ENCODE data around the gene EXOC8. TPM values are rescaled to one million over a fixed set of nuclear protein-coding genes. Genes with fewer than 3 reads are reported as not detected.
A peak's percentile ranks its signal among the peaks of the same experiment; 100 is the strongest.

EXOC8 gene
- total RNA-seq, 1 donor from 2014 or later, result 13.1 TPM

GRCh38 chr1:231359113-231359512 lies 21.5 kb upstream of the EXOC8 start:
- Mint-ChIP-seq H3K27me3 (no peaks in the 10 kb centered on the region), H3K4me3 (no peak overlapping the region), H3K9me3 (no peaks in the 10 kb centered on the region), H3K36me3 (peaks cover 10% of the 10 kb centered on the region), H3K27ac (no peak overlapping the region), H3K4me1 (ENCODE audit: unreplicated experiment) (peaks cover 7% of the 10 kb centered on the region)
- no peak for DNase-seq (ENCODE audit: extremely low spot score, unreplicated experiment)
- TF ChIP-seq, protein P1, sequence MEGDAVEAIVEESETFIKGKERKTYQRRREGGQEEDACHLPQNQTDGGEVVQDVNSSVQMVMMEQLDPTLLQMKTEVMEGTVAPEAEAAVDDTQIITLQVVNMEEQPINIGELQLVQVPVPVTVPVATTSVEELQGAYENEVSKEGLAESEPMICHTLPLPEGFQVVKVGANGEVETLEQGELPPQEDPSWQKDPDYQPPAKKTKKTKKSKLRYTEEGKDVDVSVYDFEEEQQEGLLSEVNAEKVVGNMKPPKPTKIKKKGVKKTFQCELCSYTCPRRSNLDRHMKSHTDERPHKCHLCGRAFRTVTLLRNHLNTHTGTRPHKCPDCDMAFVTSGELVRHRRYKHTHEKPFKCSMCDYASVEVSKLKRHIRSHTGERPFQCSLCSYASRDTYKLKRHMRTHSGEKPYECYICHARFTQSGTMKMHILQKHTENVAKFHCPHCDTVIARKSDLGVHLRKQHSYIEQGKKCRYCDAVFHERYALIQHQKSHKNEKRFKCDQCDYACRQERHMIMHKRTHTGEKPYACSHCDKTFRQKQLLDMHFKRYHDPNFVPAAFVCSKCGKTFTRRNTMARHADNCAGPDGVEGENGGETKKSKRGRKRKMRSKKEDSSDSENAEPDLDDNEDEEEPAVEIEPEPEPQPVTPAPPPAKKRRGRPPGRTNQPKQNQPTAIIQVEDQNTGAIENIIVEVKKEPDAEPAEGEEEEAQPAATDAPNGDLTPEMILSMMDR (conservative IDR thresholded peaks at IDR 0.05), result no peak

DNA sequence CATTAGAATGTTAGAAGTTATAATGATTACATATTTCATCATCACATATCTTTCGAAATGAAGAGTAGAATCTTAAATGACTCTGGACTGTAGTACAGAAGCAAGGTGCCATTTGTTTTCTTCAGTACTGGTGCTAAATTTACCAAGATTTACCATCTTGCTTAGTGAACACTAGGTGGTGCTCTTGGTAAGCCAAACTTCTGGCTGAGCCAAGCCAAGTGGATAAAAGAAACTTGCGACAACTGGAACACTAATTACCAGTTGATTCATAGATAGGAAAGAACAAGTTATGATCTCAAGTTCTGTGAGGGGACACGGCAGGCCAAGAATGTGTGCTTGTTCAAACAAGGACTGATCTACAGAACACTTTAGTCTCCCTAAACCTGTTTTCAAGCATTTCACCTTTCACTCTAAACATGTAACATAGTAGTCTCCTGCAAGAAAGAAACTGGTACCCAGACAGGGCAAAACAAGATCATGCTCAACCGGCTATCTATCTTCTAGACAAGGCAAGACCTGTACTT lies 20.2 kb upstream of the EXOC8 start:
- Mint-ChIP-seq H3K4me3 (no peak overlapping the region), H3K36me3 (peaks cover 10% of the 10 kb centered on the region), H3K27me3 (no peaks in the 10 kb centered on the region), H3K27ac (peak overlapping the region; percentile 14), H3K9me3 (no peaks in the 10 kb centered on the region), H3K4me1 (ENCODE audit: unreplicated experiment) (peaks cover 7% of the 10 kb centered on the region)
- no peak for DNase-seq (ENCODE audit: extremely low spot score, unreplicated experiment)
- TF ChIP-seq, protein P1 (conservative IDR thresholded peaks at IDR 0.05), result peak; percentile 91

DNA sequence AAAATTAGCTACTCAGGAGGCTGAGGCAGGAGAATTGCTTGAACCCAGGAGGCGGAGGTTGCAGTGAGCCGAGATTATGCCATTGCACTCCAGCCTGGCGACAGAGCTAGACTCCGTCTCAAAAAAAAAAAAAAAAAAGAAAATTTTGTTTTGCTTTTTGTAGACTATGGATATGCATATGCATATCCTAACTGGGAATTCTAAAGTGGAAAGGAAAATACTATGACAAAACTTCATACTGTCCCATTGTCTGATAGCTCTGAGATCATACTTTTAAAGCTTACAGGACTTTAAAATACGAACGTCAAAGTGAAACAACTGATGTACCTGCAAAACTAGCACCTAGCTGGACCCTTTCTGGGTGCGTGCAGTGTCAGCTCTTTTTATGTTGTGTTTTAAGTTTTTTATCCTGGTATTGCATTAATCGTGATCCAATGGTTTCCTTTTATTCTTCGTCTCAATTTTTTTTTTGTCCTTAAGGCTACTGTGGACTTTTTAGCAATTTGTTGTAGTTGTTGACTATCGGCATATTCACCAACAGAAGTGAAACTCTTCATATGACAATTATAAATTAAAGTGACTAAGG lies 19.6 kb upstream of the EXOC8 start:
- H3K36me3 Mint-ChIP-seq, result peaks cover 10% of the 10 kb centered on the region
- H3K27me3 Mint-ChIP-seq, result no peaks in the 10 kb centered on the region
- H3K4me3 Mint-ChIP-seq, result no peak overlapping the region
- no peak for DNase-seq (ENCODE audit: extremely low spot score, unreplicated experiment)
- H3K27ac Mint-ChIP-seq, result peak overlapping the region; percentile 14
- H3K9me3 Mint-ChIP-seq, result no peaks in the 10 kb centered on the region
- TF ChIP-seq, protein P1 (conservative IDR thresholded peaks at IDR 0.05), result no peak
- peaks cover 7% of the 10 kb centered on the region for H3K4me1 Mint-ChIP-seq (ENCODE audit: unreplicated experiment)

DNA sequence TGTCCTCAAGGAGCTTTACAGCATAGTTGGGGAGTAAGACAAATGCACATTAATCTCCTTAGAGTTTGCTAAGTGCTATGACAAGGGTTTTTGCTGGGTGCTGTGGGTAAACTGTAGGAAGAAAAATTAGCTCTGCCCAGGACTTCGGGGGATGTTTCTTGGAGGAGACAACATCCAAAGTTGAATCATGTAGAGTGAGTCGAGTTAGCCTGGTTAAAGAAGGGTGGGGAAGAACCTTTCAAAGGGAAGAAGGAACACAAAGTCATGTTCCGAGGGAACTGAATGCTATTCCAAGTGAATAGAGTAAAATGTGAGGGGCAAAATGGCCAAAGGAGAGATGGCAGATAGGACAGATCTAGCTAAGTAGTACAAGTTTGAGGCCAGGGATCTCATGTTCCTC lies 17.5 kb upstream of the EXOC8 start:
- H3K27ac Mint-ChIP-seq, result no peak overlapping the region
- DNase-seq (ENCODE audit: extremely low spot score, unreplicated experiment), result no peak

GRCh38 chr1:231354330-231355020 lies 16.8 kb upstream of the EXOC8 start:
- TF ChIP-seq, protein P1 (conservative IDR thresholded peaks at IDR 0.05), result no peak
- Mint-ChIP-seq H3K27me3 (no peaks in the 10 kb centered on the region), H3K36me3 (peaks cover 7% of the 10 kb centered on the region), H3K27ac (no peak overlapping the region), H3K9me3 (no peaks in the 10 kb centered on the region), H3K4me3 (no peak overlapping the region), H3K4me1 (ENCODE audit: unreplicated experiment) (peaks cover 7% of the 10 kb centered on the region)
- no peak for DNase-seq (ENCODE audit: extremely low spot score, unreplicated experiment)

More for the DNA sequence above, 17.5 kb upstream of the EXOC8 start:
- Mint-ChIP-seq H3K9me3 (no peaks in the 10 kb centered on the region), H3K36me3 (peaks cover 7% of the 10 kb centered on the region), H3K4me3 (no peak overlapping the region), H3K4me1 (ENCODE audit: unreplicated experiment) (peaks cover 7% of the 10 kb centered on the region), H3K27me3 (no peaks in the 10 kb centered on the region)
- TF ChIP-seq, protein P1 (conservative IDR thresholded peaks at IDR 0.05), result no peak
